Heart left ventricle (tissue), 13 donors: ENCODE data around the gene NCK2.

Experiments
- POLR2A ChIP-seq, 2 donors: fragments of 450-650 bp; IDR thresholded peaks; one replicate each; pipeline ENCODE4 v1.6.1; 2017; ENCODE audit warnings: antibody characterized with exemption in 2 of 2, mild to moderate bottlenecking in 2 of 2, moderate library complexity in 2 of 2
- TF ChIP-seq, protein P1 (sequence below), 12 donors: fragments of 200-600 bp; sonication (generic) in 4 of 12; IDR thresholded peaks; one replicate each; pipeline versions ENCODE4 v1.5.0 to v1.8.0; 2018 to 2022; ENCODE audit warnings: antibody characterized with exemption in 12 of 12, mild to moderate bottlenecking in 5 of 12
- donor health status: ischemic (EF 13 %, LVEDD 7.1; RV severe dilation, severe dysfunction).
- donor health status: DM: no; HTN: yes; CAD: no.
- donor health status: DM: no; HTN: no; CAD: no.
- donor health status: ischemic (EF 25% LVEDD 6.9; RV normal size, moderate dysfunction).
- donor health status: ischemic (EF 25% LVEDD 5.7; RV mildly dilated, moderate dysfunction).
- donor health status: ischemic (EF 35%, LVEDD 5.7; RV mildly dilated, moderate dysfunction).
- donor health status: nonischemic (EF 11% LVEDD 7.7; RV severe dilation, severe dysfunction).
- donor health status: DM: yes; HTN: yes; CAD: no.
- donor health status: PGD.
- donor health status: ischemic (EF 29% LVEDD 5.4; RV normal size, mild dysfunction).
- donor health status: nonischemic (EF 23%, LVEDD 6.1; RV moderate dilation, normal function).

DNA sequence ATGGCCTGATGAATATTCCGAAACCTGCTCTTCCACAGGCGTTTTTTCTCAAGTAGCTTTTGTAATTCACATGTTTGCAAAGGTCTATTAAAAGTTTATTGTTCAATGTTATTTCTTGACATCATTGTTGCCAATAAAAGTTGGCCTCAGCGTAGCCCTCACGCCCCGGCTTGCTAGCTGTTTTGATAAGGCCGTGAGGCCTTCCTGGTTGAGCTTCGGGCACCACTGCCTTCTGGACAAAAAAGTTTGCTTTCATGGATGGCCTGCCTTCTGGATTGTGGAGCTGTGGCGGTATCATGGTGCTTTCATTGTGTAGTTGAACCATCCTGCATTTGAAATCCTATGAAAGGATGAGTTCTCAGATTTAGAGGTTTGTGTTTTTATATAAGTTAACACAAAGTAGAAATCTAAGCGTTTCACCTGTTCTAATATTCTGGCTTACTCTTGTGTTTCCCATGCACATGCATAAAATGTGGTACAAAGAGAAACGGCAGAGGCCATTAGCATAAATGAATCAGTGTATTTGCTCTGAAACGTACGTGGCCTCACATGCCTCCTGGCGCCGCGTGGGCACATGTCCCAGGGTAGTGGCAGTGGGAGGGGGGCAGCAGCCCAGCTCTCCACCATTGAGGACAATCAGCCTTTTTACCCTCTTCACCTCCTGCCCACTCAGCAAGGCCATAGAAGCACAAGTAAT is 134.5 kb downstream of the NCK2 start:
- TF ChIP-seq, protein P1, sequence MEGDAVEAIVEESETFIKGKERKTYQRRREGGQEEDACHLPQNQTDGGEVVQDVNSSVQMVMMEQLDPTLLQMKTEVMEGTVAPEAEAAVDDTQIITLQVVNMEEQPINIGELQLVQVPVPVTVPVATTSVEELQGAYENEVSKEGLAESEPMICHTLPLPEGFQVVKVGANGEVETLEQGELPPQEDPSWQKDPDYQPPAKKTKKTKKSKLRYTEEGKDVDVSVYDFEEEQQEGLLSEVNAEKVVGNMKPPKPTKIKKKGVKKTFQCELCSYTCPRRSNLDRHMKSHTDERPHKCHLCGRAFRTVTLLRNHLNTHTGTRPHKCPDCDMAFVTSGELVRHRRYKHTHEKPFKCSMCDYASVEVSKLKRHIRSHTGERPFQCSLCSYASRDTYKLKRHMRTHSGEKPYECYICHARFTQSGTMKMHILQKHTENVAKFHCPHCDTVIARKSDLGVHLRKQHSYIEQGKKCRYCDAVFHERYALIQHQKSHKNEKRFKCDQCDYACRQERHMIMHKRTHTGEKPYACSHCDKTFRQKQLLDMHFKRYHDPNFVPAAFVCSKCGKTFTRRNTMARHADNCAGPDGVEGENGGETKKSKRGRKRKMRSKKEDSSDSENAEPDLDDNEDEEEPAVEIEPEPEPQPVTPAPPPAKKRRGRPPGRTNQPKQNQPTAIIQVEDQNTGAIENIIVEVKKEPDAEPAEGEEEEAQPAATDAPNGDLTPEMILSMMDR (IDR thresholded peaks at IDR 0.05), result no peak
- TF ChIP-seq POLR2A (IDR thresholded peaks at IDR 0.05), result no peak
